Measurements from ENCODE around the gene ZNF793.
A peak's percentile ranks its signal among the peaks of the same experiment; 100 is the strongest.

Gene ZNF793

GRCh38 chr19:37506387-37507166 is at the start of gene ZNF793:
Gene ZNF793 (plus strand): TSS chr19:37506939. CDS start chr19:37523440, 16,501 bp downstream.
- DNase-seq (ENCODE audit: low spot score): no peak

GRCh38 chr19:37466277-37466797 is 40.4 kb upstream of the ZNF793 start:
- no peak for DNase-seq (ENCODE audit: low spot score)

- DNase-seq (ENCODE audit: low spot score): peak; percentile 79
These were observed 39.7 kb upstream of the ZNF793 start, which contains the start of gene ZNF569 for GRCh38 chr19:37466798-37467607. Gene ZNF569 (minus strand): TSS chr19:37467444. CDS start chr19:37444921, 22,523 bp downstream.

- no peak for DNase-seq (ENCODE audit: low spot score)
These were observed 39.1 kb upstream of the ZNF793 start for GRCh38 chr19:37467608-37468090.

GRCh38 chr19:37468961-37469777 is 37.6 kb upstream of the ZNF793 start, which contains the start of gene ZNF570:
Gene ZNF570 (plus strand): TSS chr19:37469356. CDS start chr19:37470355, 999 bp downstream.
- DNase-seq (ENCODE audit: low spot score): peak; percentile 45

- no peak for DNase-seq (ENCODE audit: low spot score)
These were observed 36.5 kb upstream of the ZNF793 start for GRCh38 chr19:37470216-37470615.

- no peak for DNase-seq (ENCODE audit: low spot score)
These were observed 34.6 kb upstream of the ZNF793 start for GRCh38 chr19:37472165-37472564.

- DNase-seq (ENCODE audit: low spot score): no peak
These were observed 22.2 kb upstream of the ZNF793 start for GRCh38 chr19:37484406-37485168.

- no peak for DNase-seq (ENCODE audit: low spot score)
These were observed 14.5 kb upstream of the ZNF793 start for GRCh38 chr19:37492213-37492612.

- no peak for DNase-seq (ENCODE audit: low spot score)
These were observed 767 bp upstream of the ZNF793 start for GRCh38 chr19:37505958-37506386.

- DNase-seq (ENCODE audit: low spot score): no peak
These were observed 377 bp downstream of the ZNF793 start for GRCh38 chr19:37507167-37507464.

- DNase-seq (ENCODE audit: low spot score): no peak
These were observed 4.4 kb downstream of the ZNF793 start for GRCh38 chr19:37511186-37511585.

- no peak for DNase-seq (ENCODE audit: low spot score)
These were observed 5.1 kb downstream of the ZNF793 start for GRCh38 chr19:37511821-37512220.

GRCh38 chr19:37513397-37513796 is 6.7 kb downstream of the ZNF793 start:
- no peak for DNase-seq (ENCODE audit: low spot score)

GRCh38 chr19:37519890-37520289 is 13.2 kb downstream of the ZNF793 start:
- DNase-seq (ENCODE audit: low spot score): no peak

GRCh38 chr19:37537391-37537947 is 30.7 kb downstream of the ZNF793 start:
- no peak for DNase-seq (ENCODE audit: low spot score)

GRCh38 chr19:37551129-37551993 is 44.6 kb downstream of the ZNF793 start:
- DNase-seq (ENCODE audit: low spot score): no peak

GRCh38 chr19:37563518-37563917 is 56.8 kb downstream of the ZNF793 start:
- no peak for DNase-seq (ENCODE audit: low spot score)

GRCh38 chr19:37564624-37565369 is 58.1 kb downstream of the ZNF793 start:
- no peak for DNase-seq (ENCODE audit: low spot score)
